Measurements from ENCODE around the gene SMIM15.
A peak's percentile ranks its signal among the peaks of the same experiment; 100 is the strongest.

The SMIM15 gene

GRCh38 chr5:61163905-61164304 lies 1.6 kb upstream of the SMIM15 start:
- no peaks in the 10 kb centered on the region for H3K9me3 ChIP-seq (ENCODE audit: severe bottlenecking)
- peaks cover 22% of the 10 kb centered on the region for H3K36me3 ChIP-seq (ENCODE audit: low read depth)
- no peaks in the 10 kb centered on the region for H3K27me3 ChIP-seq (ENCODE audit: insufficient read depth, poor library complexity, severe bottlenecking)
- ATAC-seq (ENCODE audit: low read depth) (no peak), DNase-seq (ENCODE audit: low spot score) (no peak)
- peak overlapping the region; percentile 79 for H3K27ac ChIP-seq (ENCODE audit: poor library complexity, severe bottlenecking)
- peak overlapping the region; percentile 68 for H3K4me3 ChIP-seq (ENCODE audit: severe bottlenecking)
- TF ChIP-seq CTCF (IDR thresholded peaks at IDR 0.05; ENCODE audit: poor library complexity, severe bottlenecking) = no peak
- peaks cover 23% of the 10 kb centered on the region for H3K4me1 ChIP-seq (ENCODE audit: insufficient read depth, poor library complexity, severe bottlenecking)

- no peak for TF ChIP-seq CTCF (IDR thresholded peaks at IDR 0.05; ENCODE audit: poor library complexity, severe bottlenecking)
- Histone ChIP-seq H3K9me3 (ENCODE audit: severe bottlenecking) (no peaks in the 10 kb centered on the region), H3K4me1 (ENCODE audit: insufficient read depth, poor library complexity, severe bottlenecking) (peaks cover 26% of the 10 kb centered on the region), H3K27ac (ENCODE audit: poor library complexity, severe bottlenecking) (peak overlapping the region; percentile 79), H3K4me3 (ENCODE audit: severe bottlenecking) (peak overlapping the region; percentile 68), H3K27me3 (ENCODE audit: insufficient read depth, poor library complexity, severe bottlenecking) (no peaks in the 10 kb centered on the region), H3K36me3 (ENCODE audit: low read depth) (peaks cover 31% of the 10 kb centered on the region)
- peak; percentile 50 for ATAC-seq (ENCODE audit: low read depth)
- DNase-seq (ENCODE audit: low spot score) = no peak
Measured at GRCh38 chr5:61162832-61163567, 732 bp upstream of the SMIM15 start.

GRCh38 chr5:61160497-61160896 lies 1.8 kb downstream of the SMIM15 start:
- H3K36me3 ChIP-seq (ENCODE audit: low read depth) = peaks cover 52% of the 10 kb centered on the region
- H3K27me3 ChIP-seq (ENCODE audit: insufficient read depth, poor library complexity, severe bottlenecking) = no peaks in the 10 kb centered on the region
- H3K4me1 ChIP-seq (ENCODE audit: insufficient read depth, poor library complexity, severe bottlenecking) = peaks cover 26% of the 10 kb centered on the region
- ATAC-seq (ENCODE audit: low read depth) = no peak
- H3K27ac ChIP-seq (ENCODE audit: poor library complexity, severe bottlenecking) = peak overlapping the region; percentile 79
- no peak for DNase-seq (ENCODE audit: low spot score)
- no peak for TF ChIP-seq CTCF (IDR thresholded peaks at IDR 0.05; ENCODE audit: poor library complexity, severe bottlenecking)
- no peaks in the 10 kb centered on the region for H3K9me3 ChIP-seq (ENCODE audit: severe bottlenecking)
- H3K4me3 ChIP-seq (ENCODE audit: severe bottlenecking) = no peak overlapping the region

- Histone ChIP-seq H3K36me3 (ENCODE audit: low read depth) (peaks cover 55% of the 10 kb centered on the region), H3K9me3 (ENCODE audit: severe bottlenecking) (no peaks in the 10 kb centered on the region), H3K4me1 (ENCODE audit: insufficient read depth, poor library complexity, severe bottlenecking) (peaks cover 26% of the 10 kb centered on the region), H3K27me3 (ENCODE audit: insufficient read depth, poor library complexity, severe bottlenecking) (no peaks in the 10 kb centered on the region), H3K4me3 (ENCODE audit: severe bottlenecking) (no peak overlapping the region), H3K27ac (ENCODE audit: poor library complexity, severe bottlenecking) (no peak overlapping the region)
- DNase-seq (ENCODE audit: low spot score) = no peak
- ATAC-seq (ENCODE audit: low read depth) = no peak
- TF ChIP-seq CTCF (IDR thresholded peaks at IDR 0.05; ENCODE audit: poor library complexity, severe bottlenecking) = no peak
Measured at GRCh38 chr5:61159836-61160235, 2.4 kb downstream of the SMIM15 start.

- Histone ChIP-seq H3K27ac (ENCODE audit: poor library complexity, severe bottlenecking) (no peak overlapping the region), H3K4me1 (ENCODE audit: insufficient read depth, poor library complexity, severe bottlenecking) (peaks cover 26% of the 10 kb centered on the region), H3K27me3 (ENCODE audit: insufficient read depth, poor library complexity, severe bottlenecking) (no peaks in the 10 kb centered on the region), H3K36me3 (ENCODE audit: low read depth) (peaks cover 55% of the 10 kb centered on the region), H3K9me3 (ENCODE audit: severe bottlenecking) (no peaks in the 10 kb centered on the region), H3K4me3 (ENCODE audit: severe bottlenecking) (no peak overlapping the region)
- DNase-seq (ENCODE audit: low spot score) (no peak), ATAC-seq (ENCODE audit: low read depth) (no peak)
- TF ChIP-seq CTCF (IDR thresholded peaks at IDR 0.05; ENCODE audit: poor library complexity, severe bottlenecking) = no peak
Measured at GRCh38 chr5:61159070-61159469, 3.2 kb downstream of the SMIM15 start.
